ENCODE measurements around the gene TFAP2C. TPM values are rescaled to one million over a fixed set of nuclear protein-coding genes. Genes with fewer than 3 reads are reported as not detected.
"Not testable (repeated sequence)": the region's sequence is repeated elsewhere in the genome, so short reads cannot be mapped to it uniquely, and the experiment has no call there.

Gene TFAP2C
- polyA plus RNA-seq, 3 donors = 0.54 to 0.94 (median 0.81) TPM

GRCh38 chr20:56614196-56614595 is 14.9 kb upstream of the TFAP2C start:
- no peak for DNase-seq (ENCODE audit: low read depth in 3 of 3, low spot score in 2 of 3)

- DNase-seq (ENCODE audit: low read depth in 3 of 3, low spot score in 2 of 3) = no peak
Observed at GRCh38 chr20:56616716-56617115, 12.4 kb upstream of the TFAP2C start.

GRCh38 chr20:56617489-56617888 is 11.6 kb upstream of the TFAP2C start:
- no peak for DNase-seq (ENCODE audit: low read depth in 3 of 3, low spot score in 2 of 3)

GRCh38 chr20:56621730-56622129 is 7.4 kb upstream of the TFAP2C start:
- DNase-seq (ENCODE audit: low read depth in 3 of 3, low spot score in 2 of 3) = no peak

- not testable (repeated sequence) for DNase-seq (ENCODE audit: low read depth in 3 of 3, low spot score in 2 of 3)
Observed at GRCh38 chr20:56623930-56624329, 5.2 kb upstream of the TFAP2C start.

GRCh38 chr20:56624786-56625681 is 4.1 kb upstream of the TFAP2C start:
- DNase-seq (ENCODE audit: low read depth in 3 of 3, low spot score in 2 of 3) = no peak

- no peak for DNase-seq (ENCODE audit: low read depth in 3 of 3, low spot score in 2 of 3)
Observed at GRCh38 chr20:56625837-56626236, 3.3 kb upstream of the TFAP2C start.

- no peak for DNase-seq (ENCODE audit: low read depth in 3 of 3, low spot score in 2 of 3)
Observed at GRCh38 chr20:56626367-56627121, 2.6 kb upstream of the TFAP2C start.

- DNase-seq (ENCODE audit: low read depth in 3 of 3, low spot score in 2 of 3) = no peak
Observed at GRCh38 chr20:56627122-56628014, 1.7 kb upstream of the TFAP2C start.

GRCh38 chr20:56628015-56628872 is 862 bp upstream of the TFAP2C start:
- no peak for DNase-seq (ENCODE audit: low read depth in 3 of 3, low spot score in 2 of 3)

GRCh38 chr20:56629464-56630085 is 469 bp downstream of the TFAP2C start:
- no peak for DNase-seq (ENCODE audit: low read depth in 3 of 3, low spot score in 2 of 3)

GRCh38 chr20:56630086-56630493 is 984 bp downstream of the TFAP2C start:
- DNase-seq (ENCODE audit: low read depth in 3 of 3, low spot score in 2 of 3) = no peak

GRCh38 chr20:56630506-56631317 is 1.6 kb downstream of the TFAP2C start:
- no peak for DNase-seq (ENCODE audit: low read depth in 3 of 3, low spot score in 2 of 3)

- no peak for DNase-seq (ENCODE audit: low read depth in 3 of 3, low spot score in 2 of 3)
Observed at GRCh38 chr20:56631318-56631989, 2.3 kb downstream of the TFAP2C start.

- no peak for DNase-seq (ENCODE audit: low read depth in 3 of 3, low spot score in 2 of 3)
Observed at GRCh38 chr20:56631990-56632327, 2.9 kb downstream of the TFAP2C start.

GRCh38 chr20:56634307-56634706 is 5.2 kb downstream of the TFAP2C start:
- DNase-seq (ENCODE audit: low read depth in 3 of 3, low spot score in 2 of 3) = no peak

GRCh38 chr20:56634735-56635385 is 5.8 kb downstream of the TFAP2C start:
- no peak for DNase-seq (ENCODE audit: low read depth in 3 of 3, low spot score in 2 of 3)

- no peak for DNase-seq (ENCODE audit: low read depth in 3 of 3, low spot score in 2 of 3)
Observed at GRCh38 chr20:56636716-56637115, 7.6 kb downstream of the TFAP2C start.
